ENCODE results near the gene RYR1. TPM values are rescaled to one million over a fixed set of nuclear protein-coding genes. Genes with fewer than 3 reads are reported as not detected.

RYR1 gene
- polyA plus RNA-seq, 1 experiment: not detected

DNA sequence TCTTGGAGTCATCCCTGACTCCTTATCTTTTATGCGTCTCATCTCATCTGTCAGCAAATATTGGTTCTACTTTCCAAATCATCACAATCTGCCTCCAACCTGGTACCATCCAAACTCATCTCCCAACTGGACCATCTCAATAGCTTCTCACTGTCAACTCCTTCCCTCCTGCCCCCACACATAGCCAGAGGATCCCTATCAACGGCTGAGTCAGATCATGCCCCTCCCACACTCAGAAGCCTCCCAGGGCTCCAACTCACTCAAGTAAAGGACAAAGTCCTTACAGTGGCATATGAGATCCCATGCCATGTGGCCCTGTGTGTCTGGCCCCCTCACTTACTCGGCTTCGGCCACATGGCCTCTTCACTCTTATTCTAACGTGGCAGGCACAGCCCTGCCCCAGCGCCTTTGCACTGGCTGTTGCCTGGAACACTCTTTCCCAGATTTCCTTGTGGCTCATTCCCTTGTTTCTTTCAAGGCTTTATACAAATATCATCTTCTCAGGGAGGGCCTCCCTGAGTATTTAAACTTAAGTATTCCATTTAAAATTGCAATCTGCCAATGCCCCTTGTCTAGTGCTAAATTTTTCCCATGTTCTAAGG, 40.7 kb upstream of the RYR1 start:
- Histone ChIP-seq H3K27ac (ENCODE audit: low read depth, low read length) (no peak overlapping the region), H3K27me3 (ENCODE audit: control insufficient read depth, insufficient read depth, low read length) (no peaks in the 10 kb centered on the region), H3K4me3 (ENCODE audit: low read depth, low read length) (no peak overlapping the region), H3K9me3 (ENCODE audit: control insufficient read depth, insufficient read depth, low read length) (peaks cover 7% of the 10 kb centered on the region; the same call in 1 of the 2 replicates)
- CTCF ChIA-PET: interaction anchor here (0.7 to 1.6 kb wide), 3 partner anchors 10 to 72 kb away, joined by 4 to 18 read pairs (median 5); partner anchors contain the start of gene FAM98C
- DNase-seq (ENCODE audit: low read depth, low spot score): no peak
- POLR2A ChIA-PET: interaction anchor here (1.2 kb wide), 1 partner anchor 10 kb away, joined by 6 read pairs; the partner anchor contains the start of gene FAM98C
- TF ChIP-seq, protein P1, sequence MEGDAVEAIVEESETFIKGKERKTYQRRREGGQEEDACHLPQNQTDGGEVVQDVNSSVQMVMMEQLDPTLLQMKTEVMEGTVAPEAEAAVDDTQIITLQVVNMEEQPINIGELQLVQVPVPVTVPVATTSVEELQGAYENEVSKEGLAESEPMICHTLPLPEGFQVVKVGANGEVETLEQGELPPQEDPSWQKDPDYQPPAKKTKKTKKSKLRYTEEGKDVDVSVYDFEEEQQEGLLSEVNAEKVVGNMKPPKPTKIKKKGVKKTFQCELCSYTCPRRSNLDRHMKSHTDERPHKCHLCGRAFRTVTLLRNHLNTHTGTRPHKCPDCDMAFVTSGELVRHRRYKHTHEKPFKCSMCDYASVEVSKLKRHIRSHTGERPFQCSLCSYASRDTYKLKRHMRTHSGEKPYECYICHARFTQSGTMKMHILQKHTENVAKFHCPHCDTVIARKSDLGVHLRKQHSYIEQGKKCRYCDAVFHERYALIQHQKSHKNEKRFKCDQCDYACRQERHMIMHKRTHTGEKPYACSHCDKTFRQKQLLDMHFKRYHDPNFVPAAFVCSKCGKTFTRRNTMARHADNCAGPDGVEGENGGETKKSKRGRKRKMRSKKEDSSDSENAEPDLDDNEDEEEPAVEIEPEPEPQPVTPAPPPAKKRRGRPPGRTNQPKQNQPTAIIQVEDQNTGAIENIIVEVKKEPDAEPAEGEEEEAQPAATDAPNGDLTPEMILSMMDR (IDR thresholded peaks at IDR 0.05; ENCODE audit: low read depth, low read length): no peak

DNA sequence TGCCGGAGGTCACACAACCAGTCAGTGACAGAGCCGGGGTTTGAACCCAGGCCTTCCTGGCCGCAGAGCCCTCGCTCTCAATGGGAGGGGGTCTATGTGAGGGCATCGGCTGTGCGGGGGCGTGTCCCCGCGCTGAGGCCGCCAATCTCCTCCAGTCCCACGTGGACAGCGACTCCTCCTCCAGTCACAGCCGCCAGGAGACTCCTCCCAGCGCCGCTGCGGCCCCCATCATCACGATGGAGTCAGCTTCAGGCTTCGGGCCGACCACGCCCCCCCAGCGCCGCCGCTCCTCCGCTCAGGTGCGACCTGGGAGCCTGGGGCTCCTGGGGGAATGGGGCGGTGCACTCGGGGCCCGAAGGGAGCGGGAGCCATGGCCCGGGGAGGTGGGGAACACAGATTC, 39.0 kb upstream of the RYR1 start:
- ChIA-PET CTCF (interaction anchor here (1.3 to 1.6 kb wide), 2 partner anchors 9 to 150 kb away, joined by 3 to 18 read pairs; partner anchors contain the start of gene FAM98C), POLR2A (no interaction called here)
- no peak overlapping the region for H3K4me3 ChIP-seq (ENCODE audit: low read depth, low read length)
- TF ChIP-seq, protein P1 (IDR thresholded peaks at IDR 0.05; ENCODE audit: low read depth, low read length): no peak
- no peaks in the 10 kb centered on the region for H3K27me3 ChIP-seq (ENCODE audit: control insufficient read depth, insufficient read depth, low read length)
- no peak overlapping the region for H3K27ac ChIP-seq (ENCODE audit: low read depth, low read length)
- H3K9me3 ChIP-seq (ENCODE audit: control insufficient read depth, insufficient read depth, low read length): peaks cover 7% of the 10 kb centered on the region; the same call in 1 of the 2 replicates
- no peak for DNase-seq (ENCODE audit: low read depth, low spot score)

DNA sequence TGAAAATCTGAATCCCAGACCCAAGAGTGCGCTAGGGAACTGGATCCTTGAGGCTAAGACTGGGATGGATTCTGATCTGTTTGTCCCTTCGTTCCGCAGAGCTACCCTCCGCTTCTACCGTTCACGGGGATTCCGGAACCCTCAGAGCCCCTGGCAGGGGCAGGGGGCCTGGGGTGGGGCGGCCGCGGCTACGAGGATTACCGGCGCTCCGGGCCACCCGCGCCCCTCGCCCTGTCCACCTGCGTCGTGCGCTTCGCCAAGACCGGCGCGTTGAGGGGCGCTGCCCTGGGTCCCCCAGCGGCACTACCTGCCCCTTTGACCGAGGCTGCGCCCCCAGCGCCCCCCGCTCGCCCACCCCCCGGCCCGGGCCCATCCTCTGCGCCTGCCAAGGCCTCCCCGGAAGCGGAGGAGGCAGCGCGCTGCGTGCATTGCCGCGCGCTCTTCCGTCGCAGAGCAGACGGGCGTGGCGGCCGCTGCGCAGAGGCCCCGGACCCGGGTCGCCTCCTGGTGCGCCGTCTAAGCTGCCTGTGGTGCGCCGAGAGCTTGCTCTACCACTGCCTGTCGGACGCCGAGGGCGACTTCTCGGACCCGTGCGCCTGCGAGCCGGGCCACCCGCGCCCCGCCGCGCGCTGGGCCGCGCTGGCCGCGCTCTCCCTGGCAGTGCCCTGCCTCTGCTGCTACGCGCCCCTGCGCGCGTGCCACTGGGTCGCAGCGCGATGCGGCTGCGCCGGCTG, 37.9 kb upstream of the RYR1 start:
- peaks cover 7% of the 10 kb centered on the region; the same call in 1 of the 2 replicates for H3K9me3 ChIP-seq (ENCODE audit: control insufficient read depth, insufficient read depth, low read length)
- no peak overlapping the region for H3K4me3 ChIP-seq (ENCODE audit: low read depth, low read length)
- POLR2A ChIA-PET: no interaction called here
- H3K27ac ChIP-seq (ENCODE audit: low read depth, low read length): no peak overlapping the region
- TF ChIP-seq, protein P1 (IDR thresholded peaks at IDR 0.05; ENCODE audit: low read depth, low read length): no peak
- CTCF ChIA-PET: interaction anchor here (0.6 kb wide), 1 partner anchor 238 kb away, joined by 5 read pairs; no protein-coding TSS in a partner anchor
- H3K27me3 ChIP-seq (ENCODE audit: control insufficient read depth, insufficient read depth, low read length): no peaks in the 10 kb centered on the region
- no peak for DNase-seq (ENCODE audit: low read depth, low spot score)

DNA sequence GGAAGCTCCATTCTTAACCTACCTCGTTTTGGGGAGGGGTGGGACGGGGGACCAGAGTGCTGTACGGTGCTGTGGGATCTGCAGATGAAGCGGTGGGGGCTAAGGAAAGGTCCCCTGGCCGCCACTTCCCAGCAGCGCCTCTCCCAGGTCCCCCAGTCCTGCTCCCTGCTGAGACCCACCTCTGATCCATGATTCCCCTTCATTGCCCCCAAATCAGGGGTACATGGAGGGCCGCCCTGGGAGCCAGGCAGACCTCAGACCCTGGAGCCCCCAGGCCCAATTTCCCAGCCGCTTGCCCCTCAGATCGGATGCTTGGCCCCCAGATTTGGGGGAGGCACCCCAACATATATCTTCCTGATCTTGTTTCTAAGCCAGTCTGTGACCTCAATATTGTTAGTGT, 34.4 kb upstream of the RYR1 start:
- CTCF ChIA-PET: interaction anchor here (0.6 to 1.6 kb wide), 2 partner anchors 9 to 162 kb away, joined by 3 to 6 read pairs; no protein-coding TSS in a partner anchor
- Histone ChIP-seq H3K27ac (ENCODE audit: low read depth, low read length) (no peak overlapping the region), H3K27me3 (ENCODE audit: control insufficient read depth, insufficient read depth, low read length) (no peaks in the 10 kb centered on the region), H3K9me3 (ENCODE audit: control insufficient read depth, insufficient read depth, low read length) (peaks cover 7% of the 10 kb centered on the region; the same call in 1 of the 2 replicates), H3K4me3 (ENCODE audit: low read depth, low read length) (no peak overlapping the region)
- DNase-seq (ENCODE audit: low read depth, low spot score): no peak
- POLR2A ChIA-PET: no interaction called here
- TF ChIP-seq, protein P1 (IDR thresholded peaks at IDR 0.05; ENCODE audit: low read depth, low read length): no peak

DNA sequence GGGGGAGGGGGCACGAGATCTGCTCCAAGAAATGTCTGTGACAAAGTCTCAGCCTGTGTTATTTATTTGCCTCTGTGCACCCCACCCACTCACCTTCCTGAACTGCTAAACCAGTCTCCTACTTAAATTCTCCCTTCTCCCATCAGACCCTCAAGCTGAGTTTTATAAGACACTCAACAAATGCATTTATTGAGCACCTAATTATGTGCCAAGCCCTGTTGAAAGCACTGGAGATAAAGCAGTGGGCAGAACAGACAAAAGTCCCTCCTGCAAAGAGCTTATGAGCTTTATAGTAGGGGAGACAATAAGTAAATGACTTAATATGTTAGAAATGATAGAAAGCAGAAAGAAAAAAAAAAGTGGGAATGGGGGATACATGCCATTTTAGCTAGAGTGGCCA, 34.0 kb upstream of the RYR1 start:
- DNase-seq (ENCODE audit: low read depth, low spot score): no peak
- Histone ChIP-seq H3K9me3 (ENCODE audit: control insufficient read depth, insufficient read depth, low read length) (peaks cover 5% of the 10 kb centered on the region; the same call in 1 of the 2 replicates), H3K27ac (ENCODE audit: low read depth, low read length) (no peak overlapping the region), H3K27me3 (ENCODE audit: control insufficient read depth, insufficient read depth, low read length) (no peaks in the 10 kb centered on the region), H3K4me3 (ENCODE audit: low read depth, low read length) (no peak overlapping the region)
- ChIA-PET POLR2A (no interaction called here), CTCF (interaction anchor here (0.6 to 1.6 kb wide), 3 partner anchors 10 to 531 kb away, joined by 3 to 6 read pairs (median 5); partner anchors contain the start of genes MRPS12 and SARS2)
- TF ChIP-seq, protein P1 (IDR thresholded peaks at IDR 0.05; ENCODE audit: low read depth, low read length): no peak
